NCI-H510A (cell line): ENCODE measurements around the gene CAMSAP1.

Experiments
- DNase-seq: peaks from one replicate; lab custom pipeline; 2025; lab: John Stamatoyannopoulos, UW

The CAMSAP1 gene

GRCh38 chr9:135833864-135834263, 73.5 kb downstream of the CAMSAP1 start:
- no peak for DNase-seq

GRCh38 chr9:135830496-135830895, 76.8 kb downstream of the CAMSAP1 start:
- DNase-seq: no peak

GRCh38 chr9:135828656-135829055, 78.7 kb downstream of the CAMSAP1 start:
- no peak for DNase-seq

GRCh38 chr9:135827866-135828580, 79.3 kb downstream of the CAMSAP1 start:
- no peak for DNase-seq

GRCh38 chr9:135827301-135827700, 80.0 kb downstream of the CAMSAP1 start:
- DNase-seq: no peak

- no peak for DNase-seq
Observed at GRCh38 chr9:135826188-135826545, 81.2 kb downstream of the CAMSAP1 start.

GRCh38 chr9:135825435-135826187, 81.7 kb downstream of the CAMSAP1 start:
- DNase-seq: no peak

GRCh38 chr9:135823036-135823435, 84.3 kb downstream of the CAMSAP1 start:
- DNase-seq: no peak

- DNase-seq: no peak
Observed at GRCh38 chr9:135822374-135822755, 85.0 kb downstream of the CAMSAP1 start.

GRCh38 chr9:135821733-135822373, 85.5 kb downstream of the CAMSAP1 start:
- DNase-seq: no peak

GRCh38 chr9:135821116-135821515, 86.2 kb downstream of the CAMSAP1 start:
- DNase-seq: no peak

GRCh38 chr9:135820661-135821060, 86.7 kb downstream of the CAMSAP1 start:
- no peak for DNase-seq

- no peak for DNase-seq
Observed at GRCh38 chr9:135819905-135820304, 87.4 kb downstream of the CAMSAP1 start.

- no peak for DNase-seq
Observed at GRCh38 chr9:135818718-135819475, 88.4 kb downstream of the CAMSAP1 start.

GRCh38 chr9:135817951-135818717, 89.2 kb downstream of the CAMSAP1 start:
- no peak for DNase-seq

- DNase-seq: no peak
Observed at GRCh38 chr9:135816651-135816970, 90.7 kb downstream of the CAMSAP1 start.

GRCh38 chr9:135815830-135816650, 91.3 kb downstream of the CAMSAP1 start:
- DNase-seq: peak; percentile 67

- DNase-seq: no peak
Observed at GRCh38 chr9:135815413-135815812, 91.9 kb downstream of the CAMSAP1 start.

- no peak for DNase-seq
Observed at GRCh38 chr9:135814421-135815095, 92.8 kb downstream of the CAMSAP1 start.

- no peak for DNase-seq
Observed at GRCh38 chr9:135813671-135814290, 93.6 kb downstream of the CAMSAP1 start.
